8988T (cell line): ENCODE results near the gene RXRB.

Source experiments
- DNase-seq: peaks from one replicate; pipeline ENCODE4 v3.0.0; 2011

RXRB gene

GRCh38 chr6:33195304-33196165 lies 4.9 kb downstream of the RXRB start:
- DNase-seq = no peak

DNA sequence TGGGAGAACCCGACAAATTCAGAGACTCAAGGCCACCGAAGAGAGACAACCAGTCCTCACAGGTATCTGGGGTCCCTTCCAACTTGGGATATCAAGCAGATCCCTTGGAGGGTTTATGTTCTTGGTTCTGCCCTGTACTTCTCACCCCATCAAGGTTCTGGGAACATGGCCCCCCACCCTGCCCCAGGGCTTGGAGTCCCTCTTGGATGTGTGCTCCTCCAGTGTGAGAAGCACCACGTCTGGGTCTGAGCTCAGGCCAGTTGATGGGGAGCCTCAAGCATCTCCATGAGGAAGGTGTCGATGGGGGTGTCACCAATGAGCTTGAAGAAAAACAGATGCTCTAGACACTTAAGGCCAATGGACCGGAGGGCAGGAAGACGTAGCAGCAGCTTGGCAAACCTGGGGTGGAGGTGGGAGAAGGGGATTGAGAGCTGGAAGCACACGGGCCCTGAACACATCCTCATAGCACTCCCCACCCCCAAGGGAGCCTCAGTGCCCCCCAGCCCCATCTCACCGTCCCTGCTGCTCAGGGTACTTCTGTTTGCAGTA lies 6.0 kb downstream of the RXRB start:
- DNase-seq = no peak

DNA sequence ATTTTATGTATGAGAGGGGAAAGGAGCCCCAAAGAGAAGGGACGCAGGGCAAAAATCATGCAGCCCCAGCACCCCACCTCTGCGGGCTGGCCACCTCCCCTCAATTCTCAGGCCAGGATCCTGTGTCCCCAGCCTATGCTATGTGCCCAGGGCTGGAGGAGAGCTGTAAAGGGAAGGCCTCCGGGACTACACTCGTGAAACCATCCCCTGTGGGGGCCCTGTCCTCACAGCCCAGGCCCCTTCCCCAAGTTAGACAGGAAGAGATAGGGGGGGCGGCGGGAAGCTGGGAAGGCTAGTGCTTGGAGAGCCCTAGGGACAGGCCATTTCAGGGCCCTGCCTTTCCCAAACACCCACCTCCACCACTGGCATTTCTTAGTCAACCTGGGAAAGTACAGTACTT lies 6.8 kb downstream of the RXRB start:
- no peak for DNase-seq

DNA sequence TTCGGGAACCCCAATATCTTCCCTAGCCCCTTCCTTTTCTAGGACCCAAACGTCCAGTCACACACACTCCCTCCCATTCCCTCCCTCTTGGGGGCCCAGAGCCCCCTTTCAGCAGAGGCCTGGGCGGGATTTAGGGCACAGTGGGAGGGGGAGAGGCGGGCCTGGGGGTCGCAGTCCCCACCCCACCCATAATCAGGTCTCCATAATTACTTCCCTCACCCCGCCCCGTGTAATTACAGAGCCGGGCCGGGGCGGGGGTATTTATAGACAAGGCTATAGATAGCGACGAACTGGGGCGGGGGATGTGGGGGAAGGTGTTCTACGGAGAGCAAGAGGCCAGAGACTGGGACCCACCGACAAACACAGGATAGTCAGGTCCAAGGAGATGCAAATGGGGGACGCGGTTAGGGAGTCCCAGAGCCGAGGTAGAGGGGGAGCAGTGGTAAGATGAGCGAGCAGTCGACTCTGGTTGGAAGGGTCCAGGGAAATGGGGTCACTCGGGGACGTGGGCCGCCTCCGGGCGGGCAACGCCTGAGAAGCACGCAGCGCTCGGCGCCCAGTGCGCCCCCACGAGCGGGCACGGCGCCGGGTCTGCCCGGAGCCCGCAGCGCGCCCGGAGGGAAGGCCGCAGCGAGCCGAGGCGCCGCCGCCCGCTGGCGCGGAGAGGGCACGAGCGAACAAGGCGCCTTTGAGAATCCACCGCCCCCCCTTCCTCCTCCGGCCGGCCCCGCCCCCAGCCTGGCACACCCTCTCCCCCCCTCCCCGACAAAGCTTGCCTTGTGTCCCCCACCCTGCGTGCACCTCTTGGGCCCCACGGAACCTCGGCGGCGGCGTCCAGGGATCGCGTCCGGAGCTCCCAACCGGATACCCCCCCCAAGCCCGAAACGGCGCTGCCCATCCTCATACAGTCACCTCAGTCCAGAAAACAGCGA lies 7.5 kb downstream of the RXRB start:
- DNase-seq = no peak

DNA sequence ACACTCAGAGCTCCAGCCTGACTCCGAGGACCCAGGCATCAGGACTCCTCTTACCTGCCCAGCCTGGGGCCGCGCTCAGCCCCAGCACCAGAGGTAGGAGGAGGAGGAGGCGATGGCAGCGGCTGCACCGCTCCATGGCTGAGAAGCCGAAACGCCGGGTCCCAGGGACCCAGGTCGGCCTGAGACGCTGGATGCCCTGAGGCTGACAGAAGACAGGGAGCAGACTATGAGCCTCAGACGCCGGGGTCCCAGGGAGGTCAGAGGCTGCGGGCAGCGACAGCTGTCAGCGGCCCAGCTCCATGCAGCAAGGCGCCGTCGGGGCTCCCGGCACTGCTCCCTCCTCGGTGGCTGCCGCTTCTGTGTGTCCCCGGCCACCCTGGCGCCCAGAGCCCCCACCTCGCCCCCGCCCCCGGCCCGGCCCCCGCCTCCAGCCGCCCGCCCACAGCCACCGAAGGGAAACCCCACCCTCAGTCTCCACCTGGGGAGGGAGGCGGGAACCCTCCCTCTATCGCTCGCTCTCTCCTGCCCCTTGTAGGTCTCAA lies 8.3 kb downstream of the RXRB start, which contains the start of gene COL11A2:
COL11A2 (minus strand) TSS at position 363 of the 542 bp plus-strand sequence; CDS start at position 136, 227 bp downstream.
- no peak for DNase-seq

GRCh38 chr6:33191383-33192104 lies 8.9 kb downstream of the RXRB start:
- DNase-seq = no peak

- DNase-seq = no peak
Measured at GRCh38 chr6:33190504-33191107, 9.9 kb downstream of the RXRB start.

DNA sequence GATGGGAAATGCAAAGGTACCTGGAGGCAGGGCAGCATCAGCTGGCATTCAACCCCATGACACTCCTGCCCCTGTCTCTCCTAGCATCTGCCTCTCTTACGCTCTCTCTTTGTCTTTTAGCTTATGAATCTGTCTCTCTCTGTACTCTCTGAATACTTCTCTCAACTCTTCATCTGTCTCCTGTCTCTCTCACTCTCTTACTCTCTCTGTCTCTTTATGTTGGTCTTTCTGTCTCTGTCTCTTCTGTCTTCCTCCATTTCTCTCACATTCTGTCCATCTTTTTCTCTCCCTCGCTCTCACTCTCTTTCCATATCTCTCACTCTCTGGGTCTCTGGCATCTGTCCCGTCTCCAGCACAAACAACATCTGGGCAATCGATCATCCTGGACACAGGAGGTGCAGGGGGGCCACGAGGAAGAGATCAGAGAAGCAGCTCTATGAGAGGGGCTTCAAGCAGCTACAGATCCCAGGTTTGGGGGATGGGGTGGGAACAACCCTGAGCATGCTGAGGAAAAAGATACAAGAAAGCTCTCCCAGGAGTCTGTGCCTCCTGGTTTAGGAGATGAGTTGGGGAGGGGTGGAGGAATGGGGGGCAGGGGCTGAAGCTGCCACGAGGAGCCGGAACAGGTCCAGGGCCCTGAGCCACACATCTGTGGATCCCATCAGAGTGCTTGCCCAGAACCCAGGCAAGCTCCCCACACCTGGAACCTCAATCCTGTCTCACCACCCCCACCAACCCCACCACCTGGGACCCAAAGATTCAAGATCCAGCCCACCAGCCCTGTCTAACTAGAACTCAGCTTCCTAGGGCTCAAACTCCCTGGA lies 10.6 kb downstream of the RXRB start:
- DNase-seq = no peak

DNA sequence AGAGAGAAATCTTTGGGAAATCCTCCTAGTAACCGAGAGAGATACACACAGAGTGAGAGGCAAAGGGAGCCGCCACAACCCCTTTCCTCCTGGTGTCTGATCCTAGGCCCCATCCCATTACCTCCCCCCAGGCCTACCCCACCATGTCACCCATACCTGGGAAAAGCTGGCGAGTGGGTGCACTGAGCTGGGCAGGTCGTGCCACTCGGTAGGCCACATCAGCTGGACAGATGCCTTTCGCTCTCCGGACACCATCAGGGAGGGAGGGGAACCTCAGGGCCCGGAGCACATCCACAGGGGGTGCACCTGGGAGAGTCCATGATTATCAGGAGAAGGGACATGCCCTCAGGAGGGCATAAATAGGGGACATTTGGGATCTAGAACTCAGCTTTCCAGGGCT lies 11.3 kb downstream of the RXRB start:
- DNase-seq = no peak

- no peak for DNase-seq
Measured at GRCh38 chr6:33187809-33188208, 12.7 kb downstream of the RXRB start.

- no peak for DNase-seq
Measured at GRCh38 chr6:33185654-33186187, 14.7 kb downstream of the RXRB start.

DNA sequence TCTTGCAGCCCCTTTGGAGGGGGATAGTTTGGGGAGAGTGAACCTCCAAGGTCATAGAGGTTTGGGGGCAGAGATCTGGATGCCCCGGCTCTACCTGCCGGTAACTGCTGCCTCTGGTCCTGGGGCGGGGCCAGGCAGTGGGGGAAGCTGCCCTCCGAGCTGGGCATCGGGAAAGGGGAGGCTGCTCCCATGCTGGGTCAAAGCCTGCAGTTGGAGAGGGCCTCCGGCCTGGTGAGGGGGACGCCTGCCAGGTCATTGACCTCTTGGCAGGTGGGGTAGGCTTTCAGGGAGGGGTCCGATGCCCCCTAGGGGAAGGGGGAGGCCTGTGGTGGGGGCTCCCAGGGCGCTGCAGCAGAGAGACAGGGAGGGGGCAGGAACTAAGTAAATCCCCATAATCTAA lies 15.3 kb downstream of the RXRB start:
- DNase-seq = no peak

DNA sequence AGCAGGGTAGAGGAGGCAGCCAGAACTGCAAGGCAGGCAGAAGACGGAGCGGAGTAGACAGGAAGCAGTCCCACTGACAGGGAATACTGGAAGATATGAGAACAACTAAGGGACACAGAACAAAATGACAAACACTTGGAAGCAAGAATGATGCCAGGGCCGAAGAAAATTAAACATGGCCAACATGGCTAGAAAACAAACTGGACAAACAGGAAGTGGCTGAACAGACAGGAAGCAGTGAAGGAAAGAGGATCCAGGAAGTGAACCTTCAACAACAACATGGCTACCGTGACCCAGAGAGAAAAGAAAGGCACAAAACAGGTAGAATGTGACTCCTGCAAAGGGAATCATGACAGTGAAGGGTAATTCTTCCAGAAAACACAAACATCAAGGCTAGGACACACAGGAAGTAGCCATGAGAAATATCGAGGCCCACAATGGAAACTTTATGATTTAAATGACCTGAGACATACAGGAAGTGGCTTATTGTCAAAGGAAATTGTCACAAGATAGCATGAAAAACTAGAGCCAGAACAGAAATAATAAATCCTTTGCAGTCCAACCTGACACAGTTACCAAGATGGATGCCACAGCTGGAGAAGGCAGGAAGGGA lies 17.3 kb downstream of the RXRB start:
- DNase-seq = no peak

- no peak for DNase-seq
Measured at GRCh38 chr6:33181141-33181540, 19.3 kb downstream of the RXRB start.

DNA sequence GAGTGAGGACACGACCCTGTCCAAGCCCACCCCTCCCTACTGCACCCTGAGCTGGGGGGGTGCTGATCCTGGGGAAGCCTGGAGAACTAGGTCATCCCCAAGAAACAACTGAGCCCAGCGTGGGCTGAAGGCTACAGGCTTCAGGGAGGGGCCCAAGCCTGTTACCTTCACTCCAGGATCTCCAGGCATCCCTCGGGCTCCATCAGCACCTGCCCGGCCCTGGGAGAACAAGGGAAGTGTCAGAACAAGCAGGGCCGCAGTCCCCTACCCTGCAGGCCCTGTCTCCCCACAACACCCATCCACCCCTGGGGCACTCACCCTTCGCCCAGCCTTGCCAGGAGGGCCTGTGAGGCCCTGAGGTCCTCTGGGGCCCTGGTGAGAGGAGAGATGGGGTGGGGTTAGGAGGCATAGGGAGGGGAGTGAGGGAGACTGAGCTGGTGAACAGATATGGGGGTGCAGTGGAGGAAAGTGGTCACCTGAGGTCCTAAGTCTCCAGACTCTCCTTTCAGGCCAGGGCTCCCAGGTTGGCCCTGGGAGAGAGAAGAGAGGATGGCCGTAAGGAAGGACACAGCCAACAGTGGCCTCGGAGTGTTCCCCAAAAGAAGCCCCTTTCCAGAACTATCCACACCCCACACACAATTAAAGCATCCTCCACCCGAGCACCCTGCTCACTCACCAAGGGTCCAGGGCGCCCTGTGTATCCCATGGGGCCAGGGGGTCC lies 21.6 kb downstream of the RXRB start:
- DNase-seq = no peak

DNA sequence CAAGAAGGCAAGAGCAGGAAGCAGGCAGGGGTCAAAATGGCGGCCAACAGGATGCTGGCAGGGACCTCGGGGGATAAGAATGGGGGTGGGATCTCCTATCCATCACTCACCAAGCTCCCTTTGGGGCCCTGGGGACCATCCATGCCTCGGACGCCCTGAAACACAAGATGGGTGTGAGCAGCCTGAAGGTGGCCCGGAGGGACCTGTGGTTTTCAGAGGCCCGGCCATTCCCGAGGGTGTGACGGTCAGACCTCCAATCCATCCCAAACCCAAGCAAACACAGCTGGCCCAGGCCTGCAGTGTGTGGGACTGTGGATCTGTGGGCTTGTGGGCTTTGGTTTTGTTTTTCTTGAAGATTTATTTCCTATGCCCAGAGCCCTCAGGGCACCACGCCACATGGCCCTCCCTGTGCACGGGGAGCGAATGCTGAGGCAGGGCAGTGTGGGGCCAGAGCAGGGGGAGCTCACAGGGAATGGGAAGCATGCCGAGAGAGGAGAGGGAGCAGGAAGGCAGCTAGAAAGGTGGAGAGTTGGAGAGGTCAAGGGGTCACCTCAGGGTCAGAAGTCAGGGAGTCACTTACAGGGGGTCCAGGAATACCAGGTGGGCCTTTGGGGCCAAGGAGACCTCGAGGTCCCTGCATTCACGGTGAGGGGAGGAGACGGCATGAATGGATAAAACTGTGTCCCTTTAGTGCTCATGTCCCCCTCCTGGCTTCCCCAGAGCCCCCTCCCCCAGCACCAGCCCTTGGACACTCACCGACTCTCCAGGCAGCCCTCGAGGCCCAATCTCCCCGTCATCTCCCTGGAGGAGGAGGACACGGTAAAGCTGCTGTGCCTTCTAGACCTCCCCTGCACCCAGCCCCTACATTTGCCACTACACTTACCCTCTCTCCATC lies 22.7 kb downstream of the RXRB start:
- no peak for DNase-seq

GRCh38 chr6:33176906-33177305 lies 23.6 kb downstream of the RXRB start:
- DNase-seq = no peak

DNA sequence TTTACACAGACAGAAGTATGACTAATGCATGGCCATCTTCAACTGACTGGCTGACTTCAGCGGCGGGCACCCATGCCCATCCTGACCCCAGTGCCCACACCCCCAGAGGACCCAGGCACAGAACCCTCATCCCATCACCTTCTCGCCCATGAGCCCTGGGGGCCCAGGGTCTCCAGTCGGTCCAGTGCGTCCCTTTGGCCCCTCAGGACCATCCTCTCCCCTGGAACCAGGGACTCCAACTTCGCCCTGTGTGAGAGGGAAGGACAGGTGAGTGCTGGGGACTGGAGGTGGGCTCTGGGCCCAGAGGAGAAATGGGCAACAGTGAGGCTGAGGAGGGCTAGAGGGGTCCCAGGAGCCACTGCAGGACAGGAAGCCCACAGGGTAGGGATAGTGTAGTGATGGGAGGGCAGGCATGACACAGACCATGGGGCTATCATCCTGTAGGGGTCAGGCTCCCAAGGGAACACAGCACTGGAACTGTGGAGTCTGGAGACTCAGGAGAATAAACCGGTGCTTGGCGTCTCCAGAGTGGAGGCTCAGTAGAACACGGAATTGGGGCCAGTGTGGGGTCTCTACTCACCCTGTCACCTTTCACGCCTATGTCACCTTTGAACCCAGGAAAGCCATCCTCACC lies 24.9 kb downstream of the RXRB start:
- no peak for DNase-seq
